Keratinocyte (primary cell): ENCODE results near the gene PHF5A. TPM values are rescaled to one million over a fixed set of nuclear protein-coding genes. Genes with fewer than 3 reads are reported as not detected.
"Not testable (repeated sequence)": the region's sequence is repeated elsewhere in the genome, so short reads cannot be mapped to it uniquely, and the experiment has no call there.

Source experiments
- DNase-seq: peaks from one replicate; pipeline ENCODE4 v3.0.0-alpha.2; 2011; ENCODE audit warnings: low read depth, missing footprints, low spot score
- FAIRE-seq: peaks from 2 replicates; lab custom pipeline; 2011; peaks lifted over from hg19 to GRCh38; lab: Jason Lieb, UNC
- H2AFZ ChIP-seq: 2 replicates; pipeline ENCODE4 v1.6.0; 2012; ENCODE audit warnings: low read length, control low read depth, inconsistent platforms; ENCODE audit not compliant: control insufficient read depth
- H3K27ac ChIP-seq: 2 replicates; pipeline ENCODE4 v1.5.1; 2011; ENCODE audit warnings: low read length; ENCODE audit not compliant: control insufficient read depth, insufficient read depth
- H3K27me3 ChIP-seq: 3 replicates; pipeline ENCODE4 v1.6.0; 2011; ENCODE audit warnings: low read length; ENCODE audit not compliant: control insufficient read depth, insufficient read depth; ENCODE audit errors: extremely low read depth
- H3K36me3 ChIP-seq, 2 experiments: 2 replicates in 1 of 2; 3 replicates in 1 of 2; pipeline ENCODE4 v1.5.1; 2011; ENCODE audit warnings: low read length in 2 of 2, mild to moderate bottlenecking in 1 of 2; ENCODE audit not compliant: control insufficient read depth in 2 of 2, insufficient read depth in 2 of 2; ENCODE audit errors: extremely low read depth in 1 of 2
- H3K4me1 ChIP-seq: 3 replicates; pipeline ENCODE4 v1.5.1; 2011; ENCODE audit warnings: low read length; ENCODE audit not compliant: control insufficient read depth, insufficient read depth; ENCODE audit errors: extremely low read depth
- H3K4me2 ChIP-seq: 3 replicates; pipeline ENCODE4 v1.6.0; 2011; ENCODE audit warnings: low read depth, low read length; ENCODE audit not compliant: control insufficient read depth, insufficient read depth; ENCODE audit errors: extremely low read depth
- H3K4me3 ChIP-seq, 3 experiments: fragments of 200-600 bp in 1 of 3; sonication (generic) in 1 of 3; 2 replicates in 2 of 3; 3 replicates in 1 of 3; pipeline ENCODE4 v1.5.1; 2011 to 2016; ENCODE audit warnings: low read length in 3 of 3, mild to moderate bottlenecking in 3 of 3, control low read depth in 2 of 3, inconsistent platforms in 1 of 3, low read depth in 1 of 3, mixed read lengths in 1 of 3, mixed run types in 1 of 3, moderate library complexity in 1 of 3; ENCODE audit not compliant: control insufficient read depth in 2 of 3, insufficient read depth in 2 of 3; ENCODE audit errors: extremely low read depth in 1 of 3
- H3K79me2 ChIP-seq: 2 replicates; pipeline ENCODE4 v1.6.0; 2012; ENCODE audit warnings: low read length; ENCODE audit not compliant: control insufficient read depth, insufficient read depth
- H3K9ac ChIP-seq: 3 replicates; pipeline ENCODE4 v1.6.0; 2011; ENCODE audit warnings: low read length; ENCODE audit not compliant: control insufficient read depth, insufficient read depth; ENCODE audit errors: extremely low read depth
- H3K9me1 ChIP-seq: 3 replicates; pipeline ENCODE4 v1.6.0; 2011; ENCODE audit warnings: low read length; ENCODE audit not compliant: control insufficient read depth, insufficient read depth; ENCODE audit errors: extremely low read depth
- H3K9me3 ChIP-seq: 2 replicates; pipeline ENCODE4 v1.5.1; 2012; ENCODE audit warnings: low read depth, low read length; ENCODE audit not compliant: control insufficient read depth
- H4K20me1 ChIP-seq: 3 replicates; pipeline ENCODE4 v1.6.0; 2011; ENCODE audit warnings: low read length; ENCODE audit not compliant: control insufficient read depth, insufficient read depth; ENCODE audit errors: extremely low read depth
- EZH2 ChIP-seq: IDR thresholded peaks from one replicate; pipeline ENCODE4 v1.6.1; 2012; ENCODE audit warnings: inconsistent platforms, mild to moderate bottlenecking, low read length, moderate library complexity
- dilution Hi-C: fragments of 300-500 bp; cut with MboI; formaldehyde crosslinking; loops from one replicate; pipeline ENCODE4 v1.7.0; 2020; ENCODE audit warnings: low sequenced_read_pairs; ENCODE audit not compliant: extremely low pct_ligation_motif_present
- polyA plus RNA-seq, 5 experiments: library from polyadenylated mRNA; depleted of rRNA in 3 of 5; stranded (reverse) in 3 of 5; stranded (forward) in 1 of 5; unstranded in 1 of 5; fragments of >200 nt; gene quantifications; 1 replicate in 1 of 5; 2 replicates in 3 of 5; 3 replicates in 1 of 5; pipeline versions ENCODE4 v1.2.1 to v1.2.3, GENCODE V29; 2011 to 2012; ENCODE audit warnings: missing spikeins in 2 of 5, low read depth in 1 of 5, low replicate concordance in 1 of 5
- TF ChIP-seq, protein P1 (sequence below), 3 experiments: IDR thresholded peaks in 1 of 3; conservative IDR thresholded peaks in 1 of 3; optimal IDR thresholded peaks in 1 of 3; 2 replicates in 2 of 3; 3 replicates in 1 of 3; pipeline versions ENCODE3 to v1.5.1; 2011; ENCODE audit warnings: low read length in 3 of 3, mild to moderate bottlenecking in 3 of 3, moderate library complexity in 2 of 3, control low read depth in 1 of 3, inconsistent platforms in 1 of 3; ENCODE audit not compliant: insufficient read depth in 2 of 3; ENCODE audit errors: extremely low read depth in 1 of 3

The PHF5A gene
- polyA plus RNA-seq, 1 donor (not counting 4 experiments of a cell fraction or from before 2014, with no cell fraction given), result 77.7 TPM

- no peaks in the 10 kb centered on the region for H3K4me1 ChIP-seq
- H3K79me2 ChIP-seq, result peaks cover 57% of the 10 kb centered on the region
- no peak overlapping the region for H2AFZ ChIP-seq
- no peak for DNase-seq
- H3K4me2 ChIP-seq, result no peak overlapping the region
- no peak overlapping the region for H3K4me3 ChIP-seq
- H3K9me1 ChIP-seq, result no peaks in the 10 kb centered on the region
- dilution Hi-C loops, result no loop called here
- no peaks in the 10 kb centered on the region for H3K9me3 ChIP-seq
- no peak overlapping the region for H3K27ac ChIP-seq
- H3K27me3 ChIP-seq, result no peaks in the 10 kb centered on the region
- H3K9ac ChIP-seq, result no peak overlapping the region
- peaks cover 9% of the 10 kb centered on the region for H4K20me1 ChIP-seq
- H3K36me3 ChIP-seq, result peaks cover 39 to 44% of the 10 kb centered on the region in 2 experiments
- TF ChIP-seq, protein P1, sequence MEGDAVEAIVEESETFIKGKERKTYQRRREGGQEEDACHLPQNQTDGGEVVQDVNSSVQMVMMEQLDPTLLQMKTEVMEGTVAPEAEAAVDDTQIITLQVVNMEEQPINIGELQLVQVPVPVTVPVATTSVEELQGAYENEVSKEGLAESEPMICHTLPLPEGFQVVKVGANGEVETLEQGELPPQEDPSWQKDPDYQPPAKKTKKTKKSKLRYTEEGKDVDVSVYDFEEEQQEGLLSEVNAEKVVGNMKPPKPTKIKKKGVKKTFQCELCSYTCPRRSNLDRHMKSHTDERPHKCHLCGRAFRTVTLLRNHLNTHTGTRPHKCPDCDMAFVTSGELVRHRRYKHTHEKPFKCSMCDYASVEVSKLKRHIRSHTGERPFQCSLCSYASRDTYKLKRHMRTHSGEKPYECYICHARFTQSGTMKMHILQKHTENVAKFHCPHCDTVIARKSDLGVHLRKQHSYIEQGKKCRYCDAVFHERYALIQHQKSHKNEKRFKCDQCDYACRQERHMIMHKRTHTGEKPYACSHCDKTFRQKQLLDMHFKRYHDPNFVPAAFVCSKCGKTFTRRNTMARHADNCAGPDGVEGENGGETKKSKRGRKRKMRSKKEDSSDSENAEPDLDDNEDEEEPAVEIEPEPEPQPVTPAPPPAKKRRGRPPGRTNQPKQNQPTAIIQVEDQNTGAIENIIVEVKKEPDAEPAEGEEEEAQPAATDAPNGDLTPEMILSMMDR (optimal IDR thresholded peaks at IDR 0.05 in 1 of 3, IDR thresholded peaks at IDR 0.05 in 1 of 3, conservative IDR thresholded peaks at IDR 0.05 in 1 of 3; ENCODE audit: extremely low read depth in 1 of 3, insufficient read depth in 2 of 3, low read length in 3 of 3), result no peak
- no peak for TF ChIP-seq EZH2
- no peak for FAIRE-seq
Observed at GRCh38 chr22:41435560-41435959, 32.9 kb downstream of the PHF5A start.

GRCh38 chr22:41434361-41435003 lies 34.0 kb downstream of the PHF5A start:
- peaks cover 38 to 41% of the 10 kb centered on the region in 2 experiments for H3K36me3 ChIP-seq
- H3K4me3 ChIP-seq, H3K4me2 ChIP-seq, dilution Hi-C loops, H3K27me3 ChIP-seq, H4K20me1 ChIP-seq, H2AFZ ChIP-seq, H3K4me1 ChIP-seq, H3K9me1 ChIP-seq, H3K27ac ChIP-seq, DNase-seq, H3K9me3 ChIP-seq, H3K9ac ChIP-seq, FAIRE-seq: not testable (repeated sequence)
- H3K79me2 ChIP-seq, result peaks cover 48% of the 10 kb centered on the region

GRCh38 chr22:41433480-41433879 lies 35.0 kb downstream of the PHF5A start:
- H2AFZ ChIP-seq, H3K9ac ChIP-seq, H3K4me1 ChIP-seq, H3K4me3 ChIP-seq, DNase-seq, H3K4me2 ChIP-seq, H3K9me1 ChIP-seq, H3K27me3 ChIP-seq, FAIRE-seq, H3K27ac ChIP-seq, dilution Hi-C loops, H3K9me3 ChIP-seq, H4K20me1 ChIP-seq: not testable (repeated sequence)
- Histone ChIP-seq H3K79me2 (peaks cover 38% of the 10 kb centered on the region), H3K36me3 (peaks cover 32 to 33% of the 10 kb centered on the region in 2 experiments)
